ENCODE results near the gene GABRQ.

DNA sequence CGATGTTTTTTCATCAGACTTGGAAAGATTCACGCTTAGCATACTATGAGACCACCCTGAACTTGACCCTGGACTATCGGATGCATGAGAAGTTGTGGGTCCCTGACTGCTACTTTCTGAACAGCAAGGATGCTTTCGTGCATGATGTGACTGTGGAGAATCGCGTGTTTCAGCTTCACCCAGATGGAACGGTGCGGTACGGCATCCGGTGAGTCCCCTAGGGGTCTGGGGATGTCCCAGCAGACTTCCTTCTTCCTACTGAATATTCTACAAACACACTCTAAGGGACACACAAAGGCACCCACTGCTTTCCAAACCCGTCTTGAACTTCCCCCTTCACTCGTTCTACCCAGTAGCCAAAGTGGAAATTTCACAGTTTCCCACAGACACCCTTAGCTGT lies 9.3 kb downstream of the GABRQ start:
- TF ChIP-seq ELF4 (IDR thresholded peaks at IDR 0.05) (no peak), ZNF384 (IDR thresholded peaks at IDR 0.05) (no peak), FOXA1 (IDR thresholded peaks at IDR 0.05) (no peak), SUZ12 (IDR thresholded peaks at IDR 0.05) (no peak), L3MBTL2 (conservative IDR thresholded peaks at IDR 0.05) (no peak), FOXM1 (IDR thresholded peaks at IDR 0.05; ENCODE audit: borderline replicate concordance) (no peak), BHLHE40 (IDR thresholded peaks at IDR 0.05; ENCODE audit: borderline replicate concordance) (no peak), SP1 (IDR thresholded peaks at IDR 0.05) (no peak), CTBP1 (IDR thresholded peaks at IDR 0.05; ENCODE audit: borderline replicate concordance) (no peak), HDGF (IDR thresholded peaks at IDR 0.05; ENCODE audit: borderline replicate concordance) (no peak), FOXK2 (IDR thresholded peaks at IDR 0.05) (no peak), LEF1 (IDR thresholded peaks at IDR 0.05; ENCODE audit: borderline replicate concordance) (no peak)
